Sigmoid colon (tissue), 4 donors: ENCODE data around the gene TCN1.

ENCODE experiments used
- CTCF ChIP-seq, 4 experiments: fragments of 450-650 bp in 3 of 4; fragments of 200-600 bp in 1 of 4; IDR thresholded peaks; one replicate each; pipeline ENCODE4 v1.5.1; 2016 to 2019; ENCODE audit warnings: antibody characterized with exemption in 4 of 4, mild to moderate bottlenecking in 3 of 4, moderate library complexity in 2 of 4
- EP300 ChIP-seq, 4 donors: sonication (generic); formaldehyde crosslinking; IDR thresholded peaks; one replicate each; pipeline ENCODE4 v1.6.1; 2017; ENCODE audit warnings: antibody characterized with exemption in 4 of 4
- POLR2A ChIP-seq, 2 donors: fragments of 450-650 bp; IDR thresholded peaks; one replicate each; pipeline ENCODE4 v1.6.1; 2016; ENCODE audit warnings: antibody characterized with exemption in 2 of 2, mild to moderate bottlenecking in 2 of 2, moderate library complexity in 2 of 2
- POLR2AphosphoS5 ChIP-seq, 4 donors: sonication (generic); formaldehyde crosslinking; IDR thresholded peaks; one replicate each; pipeline ENCODE4 v1.6.1; 2017; ENCODE audit warnings: antibody characterized with exemption in 4 of 4

- no peak for TF ChIP-seq CTCF (IDR thresholded peaks at IDR 0.05)
- no peak for TF ChIP-seq POLR2A (IDR thresholded peaks at IDR 0.05)
- no peak for TF ChIP-seq EP300 (IDR thresholded peaks at IDR 0.05)
- no peak for TF ChIP-seq POLR2AphosphoS5 (IDR thresholded peaks at IDR 0.05)
Observed at GRCh38 chr11:59814021-59814420, 52.3 kb downstream of the TCN1 start.
